Spleen (tissue), 11 donors: ENCODE measurements around the gene RABGGTA. TPM values are rescaled to one million over a fixed set of nuclear protein-coding genes. Genes with fewer than 3 reads are reported as not detected.

ENCODE experiments used
- DNase-seq: peaks from one replicate; pipeline ENCODE4 v3.0.0-alpha.2; 2020
- H3K27ac ChIP-seq, 8 donors: fragments of 200-600 bp; sonication (generic) in 7 of 8; 1 replicate in 4 of 8; 2 replicates in 4 of 8; pipeline versions ENCODE4 v1.5.0 to v1.8.0; 2016 to 2021; ENCODE audit warnings: inconsistent platforms in 4 of 8, mild to moderate bottlenecking in 4 of 8, moderate library complexity in 1 of 8
- H3K27me3 ChIP-seq, 7 donors: fragments of 200-600 bp; sonication (generic) in 6 of 7; replicated peaks in 1 of 7; 1 replicate in 4 of 7; 2 replicates in 3 of 7; pipeline versions ENCODE4 v1.5.0 to v1.8.0; 2016 to 2021; ENCODE audit warnings: inconsistent platforms in 3 of 7, mild to moderate bottlenecking in 1 of 7
- H3K36me3 ChIP-seq, 6 donors: fragments of 200-600 bp; sonication (generic) in 5 of 6; 1 replicate in 4 of 6; 2 replicates in 2 of 6; pipeline versions ENCODE4 v1.5.0 to v1.8.0; 2016 to 2021; ENCODE audit warnings: inconsistent platforms in 2 of 6
- H3K4me1 ChIP-seq, 6 donors: fragments of 200-600 bp; sonication (generic) in 5 of 6; 1 replicate in 3 of 6; 2 replicates in 3 of 6; pipeline versions ENCODE4 v1.5.0 to v1.8.0; 2016 to 2021; ENCODE audit warnings: inconsistent platforms in 3 of 6
- H3K4me3 ChIP-seq, 8 donors: fragments of 200-600 bp; sonication (generic) in 7 of 8; 1 replicate in 4 of 8; 2 replicates in 4 of 8; pipeline versions ENCODE4 v1.5.0 to v1.8.0; 2016 to 2021; ENCODE audit warnings: inconsistent platforms in 4 of 8, mild to moderate bottlenecking in 4 of 8, moderate library complexity in 2 of 8
- H3K9me3 ChIP-seq, 8 donors: fragments of 200-600 bp; sonication (generic) in 7 of 8; 1 replicate in 4 of 8; 2 replicates in 4 of 8; pipeline versions ENCODE4 v1.5.0 to v1.8.0; 2016 to 2021; ENCODE audit warnings: inconsistent platforms in 4 of 8
- POLR2A ChIP-seq, 3 donors: fragments of 450-650 bp; IDR thresholded peaks; one replicate each; pipeline ENCODE4 v1.5.1; 2017; ENCODE audit warnings: antibody characterized with exemption in 3 of 3, mild to moderate bottlenecking in 1 of 3
- POLR2AphosphoS5 ChIP-seq, 3 donors: sonication (generic); formaldehyde crosslinking; IDR thresholded peaks; one replicate each; pipeline ENCODE4 v1.5.1; 2017; ENCODE audit warnings: antibody characterized with exemption in 3 of 3
- WGBS, 5 donors: extraction: QIAGEN DNeasy Blood & Tissue Kit in 3 of 5; methylation state at CpG; one replicate each; pipeline versions ENCODE4 v1.1.5 to v1.1.7; 2013 to 2018; 5-methylcytosine and 5-hydroxymethylcytosine counted together
- intact Hi-C: fragments of 100-400 bp; cut with DNase I; formaldehyde crosslinking; loops from one replicate; pipeline ENCODE4 v1.15.0; 2023; ENCODE audit warnings: low total_unique reads
- polyA plus RNA-seq, 3 donors: library from polyadenylated mRNA; stranded (reverse); fragments of 200-250 nt; gene quantifications; one replicate each; pipeline ENCODE4 v1.2.1, GENCODE V29; 2013
- total RNA-seq, 7 donors: library from RNA; depleted of rRNA in 3 of 7; stranded (reverse); fragments of >200 nt in 3 of 7; fragmentation: NEBNext Ultra II Directional in 4 of 7; extraction: Animal tissue kit (Norgen Biotek cat#: 25700) in 4 of 7; gene quantifications; one replicate each; pipeline versions ENCODE4 v1.1.0 to v1.2.1, GENCODE V29; 2016 to 2021
- TF ChIP-seq, protein P1 (sequence below), 11 experiments: fragments of 200-600 bp in 7 of 11; fragments of 450-650 bp in 4 of 11; sonication (generic) in 4 of 11; IDR thresholded peaks in 8 of 11; conservative IDR thresholded peaks in 3 of 11; 1 replicate in 7 of 11; 2 replicates in 4 of 11; pipeline versions ENCODE4 v1.4.0 to v1.8.0; 2016 to 2021; ENCODE audit warnings: antibody characterized with exemption in 11 of 11, inconsistent platforms in 4 of 11, mild to moderate bottlenecking in 1 of 11
- donor health status: healthy with polysubstance abuse.
- donor health status: DM: no; HTN: no; CAD: no; lungs with moderate emphysema.
- donor health status: DM: no; HTN: no; CAD: no.
- donor health status: Bipolar disorder and iron deficiency.
- donor health status: healthy.
- donor health status: DM: no; HTN: no; CAD: no.
- donor health status: DM: yes; HTN: yes; CAD: no.

Gene RABGGTA
- total and polyA plus RNA-seq, 10 donors = 22.5 to 63.0 (median 47.0) TPM

- Histone ChIP-seq H3K27me3 (no peaks in the 10 kb centered on the region), H3K4me1 (peaks cover 31 to 94% (median 72%) of the 10 kb centered on the region in 6 donors), H3K27ac (peak within 1 kb of the TSS in 7 of 8 donors; percentile 9 to 98 (median 97)), H3K36me3 (peaks cover 4 to 70% (median 52%) of the 10 kb centered on the region in 6 donors), H3K9me3 (no peaks in the 10 kb centered on the region), H3K4me3 (peak within 1 kb of the TSS in 3 of 8 donors; percentile 73 to 87 (median 79))
- 59 to 64% (median 63%) methylated on average over 6 of the region's 6 CpGs for WGBS, 5 donors
- peak; percentile 86 for DNase-seq
- no peak for TF ChIP-seq POLR2A (IDR thresholded peaks at IDR 0.05)
- TF ChIP-seq, protein P1, sequence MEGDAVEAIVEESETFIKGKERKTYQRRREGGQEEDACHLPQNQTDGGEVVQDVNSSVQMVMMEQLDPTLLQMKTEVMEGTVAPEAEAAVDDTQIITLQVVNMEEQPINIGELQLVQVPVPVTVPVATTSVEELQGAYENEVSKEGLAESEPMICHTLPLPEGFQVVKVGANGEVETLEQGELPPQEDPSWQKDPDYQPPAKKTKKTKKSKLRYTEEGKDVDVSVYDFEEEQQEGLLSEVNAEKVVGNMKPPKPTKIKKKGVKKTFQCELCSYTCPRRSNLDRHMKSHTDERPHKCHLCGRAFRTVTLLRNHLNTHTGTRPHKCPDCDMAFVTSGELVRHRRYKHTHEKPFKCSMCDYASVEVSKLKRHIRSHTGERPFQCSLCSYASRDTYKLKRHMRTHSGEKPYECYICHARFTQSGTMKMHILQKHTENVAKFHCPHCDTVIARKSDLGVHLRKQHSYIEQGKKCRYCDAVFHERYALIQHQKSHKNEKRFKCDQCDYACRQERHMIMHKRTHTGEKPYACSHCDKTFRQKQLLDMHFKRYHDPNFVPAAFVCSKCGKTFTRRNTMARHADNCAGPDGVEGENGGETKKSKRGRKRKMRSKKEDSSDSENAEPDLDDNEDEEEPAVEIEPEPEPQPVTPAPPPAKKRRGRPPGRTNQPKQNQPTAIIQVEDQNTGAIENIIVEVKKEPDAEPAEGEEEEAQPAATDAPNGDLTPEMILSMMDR (IDR thresholded peaks at IDR 0.05 in 8 of 11, conservative IDR thresholded peaks at IDR 0.05 in 3 of 11) = peak; percentile 79 to 97 (median 94)
- TF ChIP-seq POLR2AphosphoS5 (IDR thresholded peaks at IDR 0.05) = peak in 1 of 3 donors; percentile 58
- intact Hi-C loops = no loop called here
These were observed 36.4 kb upstream of the RABGGTA start, which contains the start of gene CIDEB for GRCh38 chr14:24307575-24308341. Gene CIDEB (minus strand): TSS chr14:24307977. CDS start chr14:24307858, 119 bp downstream.

DNA sequence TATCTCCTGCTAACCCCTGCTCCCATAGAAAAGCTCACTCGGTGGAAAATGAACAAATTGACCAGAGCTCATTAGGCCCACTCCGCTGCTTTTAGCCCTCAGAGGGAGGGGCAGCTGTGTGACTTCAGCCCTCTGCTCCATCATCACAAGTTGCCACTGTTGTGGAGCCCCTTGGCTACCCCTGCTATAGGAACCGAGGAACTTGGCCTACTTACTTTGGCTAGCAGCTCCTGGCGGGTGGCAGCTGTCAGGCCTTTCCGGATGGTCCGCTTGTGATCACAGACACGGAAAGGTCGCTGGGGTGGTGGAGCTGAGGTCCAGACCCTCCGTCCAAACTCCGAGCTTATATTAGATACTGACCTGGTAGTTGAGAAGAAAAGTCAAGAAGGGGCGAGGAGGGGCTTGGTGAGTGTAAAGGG is 35.8 kb upstream of the RABGGTA start:
- no peaks in the 10 kb centered on the region for H3K27me3 ChIP-seq
- H3K4me3 ChIP-seq = no peak overlapping the region
- H3K9me3 ChIP-seq = no peaks in the 10 kb centered on the region
- TF ChIP-seq POLR2AphosphoS5 (IDR thresholded peaks at IDR 0.05) (no peak), POLR2A (IDR thresholded peaks at IDR 0.05) (no peak)
- TF ChIP-seq, protein P1 (IDR thresholded peaks at IDR 0.05 in 8 of 11, conservative IDR thresholded peaks at IDR 0.05 in 3 of 11) = no peak
- peaks cover 4 to 76% (median 58%) of the 10 kb centered on the region in 6 donors for H3K36me3 ChIP-seq
- H3K27ac ChIP-seq = peak overlapping the region in 2 of 8 donors; percentile 98
- DNase-seq = peak; percentile 69
- intact Hi-C loops = no loop called here
- H3K4me1 ChIP-seq = peaks cover 26 to 92% (median 67%) of the 10 kb centered on the region in 6 donors
- 84 to 87% (median 86%) methylated on average over 10 to 11 of the region's 11 CpGs for WGBS, 5 donors

GRCh38 chr14:24304019-24304387 is 32.6 kb upstream of the RABGGTA start:
- peak in 1 of 3 donors; percentile 35 for TF ChIP-seq POLR2AphosphoS5 (IDR thresholded peaks at IDR 0.05)
- TF ChIP-seq, protein P1 (IDR thresholded peaks at IDR 0.05 in 8 of 11, conservative IDR thresholded peaks at IDR 0.05 in 3 of 11) = no peak
- no peak for DNase-seq

More at GRCh38 chr14:24304019-24304387, 32.6 kb upstream of the RABGGTA start:
- Histone ChIP-seq H3K4me1 (peaks cover 23 to 90% (median 64%) of the 10 kb centered on the region in 6 donors), H3K36me3 (peaks cover 4 to 79% (median 65%) of the 10 kb centered on the region in 6 donors), H3K4me3 (no peak overlapping the region), H3K27me3 (no peaks in the 10 kb centered on the region), H3K27ac (peak overlapping the region in 3 of 8 donors; percentile 34 to 64 (median 40)), H3K9me3 (no peaks in the 10 kb centered on the region)
- intact Hi-C loops = no loop called here
- 95 to 99% (median 96%) methylated on average over 11 of the region's 11 CpGs for WGBS, 5 donors
